Astrocyte (in vitro differentiated cells and primary cell): ENCODE measurements around the gene HAL.

Experiments
- EZH2 ChIP-seq: IDR thresholded peaks from 2 replicates; pipeline ENCODE4 v1.6.1; 2012; ENCODE audit warnings: mild to moderate bottlenecking, low read length, inconsistent platforms; ENCODE audit not compliant: insufficient read depth
- TF ChIP-seq, protein P1 (sequence below): IDR thresholded peaks from 2 replicates; pipeline ENCODE4 v1.5.1; 2011; ENCODE audit warnings: low read depth, mild to moderate bottlenecking, inconsistent platforms, low read length, moderate library complexity; ENCODE audit not compliant: insufficient read depth

DNA sequence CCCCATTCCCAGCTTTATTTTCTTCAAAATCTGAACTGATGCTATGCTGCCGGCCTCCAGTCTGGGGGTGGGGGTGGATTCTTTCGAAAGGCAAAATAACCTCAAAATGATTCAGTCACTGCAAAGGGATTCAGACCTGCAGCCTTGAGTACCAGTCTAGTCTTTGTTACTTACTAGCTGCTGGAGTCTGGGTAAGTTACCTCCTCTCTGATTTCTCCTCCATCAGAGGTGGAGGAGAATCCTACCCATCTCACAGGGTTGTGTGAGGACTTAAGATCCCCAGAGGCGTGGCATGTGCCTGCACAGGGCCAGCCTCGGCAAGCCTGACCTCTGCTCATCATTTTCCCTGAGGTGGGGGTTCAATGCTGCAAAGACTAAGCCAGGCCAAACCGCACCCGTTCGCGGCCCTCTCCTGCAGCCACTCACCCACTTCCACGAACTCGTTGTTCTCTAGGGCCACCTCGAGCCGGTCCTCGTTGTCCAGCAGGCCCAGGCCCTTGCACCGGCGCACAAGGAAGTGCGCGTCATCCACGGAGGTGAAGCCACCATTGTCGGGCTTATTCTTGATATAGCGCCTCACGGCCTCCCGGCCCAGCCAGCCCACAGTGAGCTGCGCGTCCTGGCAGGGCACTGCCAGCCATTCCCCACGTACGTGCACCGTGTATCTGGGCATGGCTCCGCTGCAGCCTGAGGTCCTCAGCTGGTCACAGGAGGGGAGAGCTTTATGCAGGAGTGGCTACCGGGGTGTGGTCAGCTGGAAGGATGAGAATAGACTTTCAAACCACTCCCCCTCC is 709 bp downstream of the HAL start:
- no peak for TF ChIP-seq EZH2
- TF ChIP-seq, protein P1, sequence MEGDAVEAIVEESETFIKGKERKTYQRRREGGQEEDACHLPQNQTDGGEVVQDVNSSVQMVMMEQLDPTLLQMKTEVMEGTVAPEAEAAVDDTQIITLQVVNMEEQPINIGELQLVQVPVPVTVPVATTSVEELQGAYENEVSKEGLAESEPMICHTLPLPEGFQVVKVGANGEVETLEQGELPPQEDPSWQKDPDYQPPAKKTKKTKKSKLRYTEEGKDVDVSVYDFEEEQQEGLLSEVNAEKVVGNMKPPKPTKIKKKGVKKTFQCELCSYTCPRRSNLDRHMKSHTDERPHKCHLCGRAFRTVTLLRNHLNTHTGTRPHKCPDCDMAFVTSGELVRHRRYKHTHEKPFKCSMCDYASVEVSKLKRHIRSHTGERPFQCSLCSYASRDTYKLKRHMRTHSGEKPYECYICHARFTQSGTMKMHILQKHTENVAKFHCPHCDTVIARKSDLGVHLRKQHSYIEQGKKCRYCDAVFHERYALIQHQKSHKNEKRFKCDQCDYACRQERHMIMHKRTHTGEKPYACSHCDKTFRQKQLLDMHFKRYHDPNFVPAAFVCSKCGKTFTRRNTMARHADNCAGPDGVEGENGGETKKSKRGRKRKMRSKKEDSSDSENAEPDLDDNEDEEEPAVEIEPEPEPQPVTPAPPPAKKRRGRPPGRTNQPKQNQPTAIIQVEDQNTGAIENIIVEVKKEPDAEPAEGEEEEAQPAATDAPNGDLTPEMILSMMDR: no peak
